Astrocyte of the cerebellum (primary cell): Measurements from ENCODE around the gene SORCS3.

Experiments
- DNase-seq: peaks from one replicate; pipeline ENCODE4 v3.0.0-alpha.2; 2011; ENCODE audit warnings: low read depth
- H3K4me3 ChIP-seq: 2 replicates; pipeline ENCODE4 v1.5.1; 2011; ENCODE audit warnings: mild to moderate bottlenecking, low read depth, low read length, moderate library complexity
- CTCF ChIP-seq: IDR thresholded peaks from 2 replicates; pipeline ENCODE4 v1.5.1; 2012; ENCODE audit warnings: low read length, low read depth, moderate library complexity, mild to moderate bottlenecking; ENCODE audit errors: missing control alignments
- in situ Hi-C: cut with HindIII; loops from 2 replicates; pipeline ENCODE4 v1.10.0; 2017; ENCODE audit warnings: low sequenced_read_pairs

SORCS3 gene

GRCh38 chr10:105075031-105075430 is 433.9 kb downstream of the SORCS3 start:
- no peak for DNase-seq
- in situ Hi-C loops = no loop called here
- no peak for TF ChIP-seq CTCF
- no peak overlapping the region for H3K4me3 ChIP-seq

- in situ Hi-C loops = no loop called here
- TF ChIP-seq CTCF = no peak
- no peak for DNase-seq
- H3K4me3 ChIP-seq = no peak overlapping the region
Observed at GRCh38 chr10:105085980-105086379, 444.9 kb downstream of the SORCS3 start.

DNA sequence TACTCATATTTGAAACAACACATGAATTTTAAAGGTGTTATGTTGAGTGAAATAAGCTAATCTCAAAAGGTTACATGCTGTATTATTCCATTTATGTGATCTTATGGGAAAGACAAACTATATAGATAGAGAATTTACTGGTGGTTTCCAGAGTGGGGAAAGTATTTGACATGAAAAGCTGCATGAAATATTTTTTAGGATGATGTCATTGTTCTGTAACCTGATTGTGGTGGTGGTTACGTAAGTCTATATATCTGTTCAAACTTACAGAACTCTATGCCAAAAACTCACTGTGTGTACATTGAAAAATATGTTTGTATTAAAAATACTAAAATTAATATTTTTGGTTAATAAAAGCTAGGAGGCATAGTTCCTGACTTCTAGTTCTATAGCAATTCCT is 453.0 kb downstream of the SORCS3 start:
- H3K4me3 ChIP-seq = no peak overlapping the region
- DNase-seq = no peak
- in situ Hi-C loops = no loop called here
- no peak for TF ChIP-seq CTCF

- in situ Hi-C loops = no loop called here
- H3K4me3 ChIP-seq = no peak overlapping the region
- no peak for DNase-seq
- no peak for TF ChIP-seq CTCF
Observed at GRCh38 chr10:105096316-105096715, 455.2 kb downstream of the SORCS3 start.

DNA sequence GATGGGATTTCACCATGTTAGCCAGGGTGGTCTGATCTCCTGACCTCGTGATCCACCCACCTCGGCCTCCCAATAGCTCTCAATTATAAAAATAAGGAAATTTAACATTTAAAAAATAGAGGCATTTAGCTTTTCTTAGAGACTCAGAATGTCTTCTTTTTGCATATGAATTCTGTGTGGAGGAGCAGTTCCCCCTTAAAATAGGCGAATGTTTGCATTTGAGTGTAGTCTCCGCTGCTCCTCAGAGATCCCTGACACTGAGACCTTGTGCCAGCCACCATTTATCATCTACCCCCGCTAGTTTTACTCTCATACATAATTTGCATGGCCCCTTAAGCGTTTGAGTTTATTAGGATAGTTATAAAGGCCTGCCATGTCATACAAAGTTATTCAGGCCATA is 461.9 kb downstream of the SORCS3 start:
- no peak overlapping the region for H3K4me3 ChIP-seq
- in situ Hi-C loops = no loop called here
- DNase-seq = no peak
- no peak for TF ChIP-seq CTCF

DNA sequence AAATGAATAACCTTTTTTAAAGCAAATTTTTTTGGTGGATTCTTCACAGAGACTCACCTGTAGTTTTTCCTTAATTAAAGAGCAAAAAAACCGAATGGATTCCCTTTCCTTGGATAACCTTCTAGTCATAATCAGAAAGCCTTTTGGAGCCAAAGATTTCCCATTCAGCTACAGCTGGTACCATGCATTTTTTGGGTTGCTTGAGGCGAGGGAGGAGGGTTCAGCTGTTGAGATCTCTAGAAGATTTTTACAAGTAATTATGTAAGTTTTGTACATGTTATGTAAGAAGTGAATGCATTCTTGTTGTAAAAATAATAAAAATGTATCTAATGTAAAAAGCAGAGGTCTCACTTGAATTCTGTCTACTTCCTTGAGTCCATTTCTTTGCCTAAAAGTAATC is 463.2 kb downstream of the SORCS3 start:
- DNase-seq = no peak
- TF ChIP-seq CTCF = no peak
- no peak overlapping the region for H3K4me3 ChIP-seq
- in situ Hi-C loops = no loop called here

GRCh38 chr10:105109164-105109563 is 468.1 kb downstream of the SORCS3 start:
- in situ Hi-C loops = no loop called here
- TF ChIP-seq CTCF = no peak
- no peak for DNase-seq
- no peak overlapping the region for H3K4me3 ChIP-seq
